HG03457 (cell line): ENCODE results near the gene WDFY1.

Experiments
- ATAC-seq: cut with Tn5 transposase; IDR thresholded peaks from one replicate; pipeline ENCODE4 v1.9.1; 2021; ENCODE audit warnings: moderate number of reproducible peaks; ENCODE audit not compliant: unreplicated experiment

The WDFY1 gene

DNA sequence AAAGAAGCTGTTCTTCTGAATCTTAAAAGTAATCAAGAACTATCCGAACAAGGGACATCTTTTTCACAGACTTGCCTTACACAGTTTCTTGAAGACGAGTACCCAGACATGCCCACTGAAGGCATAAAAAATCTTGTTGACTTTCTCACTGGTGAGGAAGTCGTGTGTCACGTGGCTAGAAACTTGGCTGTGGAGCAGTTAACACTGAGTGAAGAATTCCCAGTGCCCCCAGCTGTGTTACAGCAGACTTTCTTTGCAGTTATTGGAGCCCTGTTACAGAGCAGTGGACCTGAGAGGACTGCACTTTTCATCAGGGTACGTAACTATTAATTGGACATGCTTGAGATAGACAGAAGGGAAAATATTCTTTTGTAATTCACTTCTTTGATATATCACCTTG, 14.6 kb upstream of the WDFY1 start:
- ATAC-seq: no peak

GRCh38 chr2:223957092-223957851, 12.1 kb upstream of the WDFY1 start, which contains the start of gene MRPL44:
MRPL44 (plus strand) TSS chr2:223957463; CDS start chr2:223957473, 10 bp downstream.
- ATAC-seq: peak; percentile 89

DNA sequence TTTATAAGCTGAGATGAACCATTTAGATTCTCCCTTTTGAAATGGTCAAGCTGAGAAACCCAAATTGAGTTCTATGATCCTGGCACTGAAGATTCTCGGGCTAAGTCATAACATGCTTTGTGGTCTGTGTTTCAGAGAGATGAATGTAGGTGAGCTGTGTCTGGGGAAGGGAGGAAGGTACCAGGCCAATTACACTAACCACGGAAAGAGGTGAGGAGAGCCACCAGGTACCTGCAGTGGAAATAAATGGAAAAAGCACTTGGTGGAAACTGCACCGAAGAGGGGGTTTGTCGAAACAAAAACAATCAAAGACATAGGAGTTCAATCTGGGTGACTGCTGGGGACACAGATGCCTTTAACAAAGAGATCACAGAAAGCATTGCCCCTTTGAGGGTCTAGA, 11.2 kb upstream of the WDFY1 start:
- ATAC-seq: peak; percentile 31

- ATAC-seq: no peak
Measured at GRCh38 chr2:223954401-223954800, 9.3 kb upstream of the WDFY1 start.

DNA sequence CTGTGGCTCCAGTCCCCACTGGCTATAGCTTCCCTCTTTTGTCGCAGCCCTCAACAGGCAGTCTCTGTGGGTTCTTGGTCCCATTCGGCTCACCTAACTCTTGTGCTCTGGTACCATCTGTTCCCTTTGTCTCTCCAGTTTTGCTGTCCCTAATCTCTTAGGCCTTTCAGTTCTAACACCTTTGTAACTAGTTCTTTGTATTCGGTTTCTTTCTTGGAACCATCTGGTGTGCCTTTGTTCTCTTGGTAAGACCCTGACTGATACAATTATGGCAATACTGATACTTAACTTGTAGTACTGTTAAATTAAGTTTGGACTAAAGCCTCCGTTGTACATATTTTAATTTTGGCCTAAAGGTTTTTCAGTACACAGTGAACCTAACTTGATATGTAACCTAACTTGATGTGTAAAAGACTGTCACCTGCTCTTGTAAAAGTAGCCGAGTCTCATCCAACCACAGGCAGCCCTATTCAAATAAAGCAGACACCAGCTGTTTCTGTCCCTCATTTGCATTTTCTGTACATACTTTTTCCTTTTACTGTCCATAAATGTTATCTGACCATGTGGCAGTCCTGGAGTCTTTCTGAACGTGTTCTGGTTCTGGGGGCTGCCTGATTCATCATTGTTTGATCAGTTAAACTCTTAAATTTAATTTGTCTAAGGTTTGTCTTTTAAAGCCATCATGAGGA, 7.3 kb upstream of the WDFY1 start:
- ATAC-seq: peak; percentile 35

DNA sequence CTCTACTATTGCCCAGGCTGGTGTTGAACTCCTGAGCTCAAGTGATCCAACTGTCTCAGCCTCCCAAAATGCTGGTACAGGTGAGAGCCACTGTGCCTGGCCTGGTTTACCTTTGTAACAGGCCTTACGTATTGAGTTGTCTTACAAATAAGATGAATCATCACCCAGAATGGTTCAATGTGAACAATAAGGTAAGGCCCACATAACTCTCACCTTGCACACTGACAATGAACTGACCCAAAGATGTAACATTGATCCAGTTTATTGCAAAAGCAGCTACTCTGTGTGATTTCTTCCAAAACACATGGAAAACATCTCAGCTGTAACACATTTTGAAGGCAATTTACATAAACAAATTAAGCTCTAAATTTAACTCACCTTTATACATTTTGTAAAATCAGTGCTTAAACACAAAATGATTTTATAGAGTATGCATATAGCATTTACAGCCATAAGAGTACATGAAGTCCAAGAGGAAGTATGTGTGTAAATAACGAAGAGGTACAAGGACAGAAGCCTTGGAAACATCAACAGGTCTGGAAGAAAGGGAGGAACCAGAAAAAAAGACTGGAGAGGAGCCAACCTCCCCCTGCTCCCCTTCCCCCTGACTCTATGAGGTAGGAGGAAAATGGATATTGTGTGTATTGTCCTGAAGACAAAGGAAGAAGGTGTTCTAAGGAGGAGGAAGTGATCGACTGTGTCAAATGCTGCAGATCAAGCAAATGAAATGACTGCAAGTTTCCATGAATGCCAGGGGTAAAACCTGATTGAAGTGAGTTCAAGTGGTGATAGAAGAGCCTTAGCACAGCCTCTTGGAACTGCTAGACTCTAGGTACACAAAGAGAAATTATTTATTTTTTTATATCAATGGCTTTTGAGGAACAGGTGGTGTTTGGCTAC, 5.6 kb upstream of the WDFY1 start:
- no peak for ATAC-seq

DNA sequence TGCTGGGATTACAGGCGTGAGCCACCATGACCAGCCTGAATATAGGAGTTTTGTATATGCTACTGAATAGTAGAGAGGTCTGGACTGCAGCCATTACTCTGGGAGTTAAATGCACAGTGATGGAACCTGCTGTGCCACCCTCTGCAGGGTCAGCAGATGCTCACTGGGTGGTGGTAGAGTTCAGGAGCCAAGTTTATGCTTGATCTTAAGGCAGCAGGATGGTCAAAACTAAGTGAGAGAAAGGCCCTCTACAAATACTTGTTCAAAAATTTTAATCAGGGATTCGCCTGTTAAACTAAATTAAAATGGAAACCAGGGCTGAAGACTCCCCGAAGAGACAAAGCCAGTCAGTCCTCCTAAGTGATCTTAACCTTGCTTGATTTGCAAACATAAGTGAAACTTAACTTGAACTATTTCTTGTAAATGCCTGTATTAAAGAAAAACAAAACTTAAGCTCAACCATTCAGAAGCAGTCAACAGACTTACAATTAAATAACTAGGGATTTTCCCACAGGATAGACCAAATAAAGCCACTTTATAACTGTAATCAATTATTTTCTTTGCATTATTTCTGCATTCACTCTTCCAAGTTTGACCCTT, 4.2 kb upstream of the WDFY1 start:
- ATAC-seq: no peak

DNA sequence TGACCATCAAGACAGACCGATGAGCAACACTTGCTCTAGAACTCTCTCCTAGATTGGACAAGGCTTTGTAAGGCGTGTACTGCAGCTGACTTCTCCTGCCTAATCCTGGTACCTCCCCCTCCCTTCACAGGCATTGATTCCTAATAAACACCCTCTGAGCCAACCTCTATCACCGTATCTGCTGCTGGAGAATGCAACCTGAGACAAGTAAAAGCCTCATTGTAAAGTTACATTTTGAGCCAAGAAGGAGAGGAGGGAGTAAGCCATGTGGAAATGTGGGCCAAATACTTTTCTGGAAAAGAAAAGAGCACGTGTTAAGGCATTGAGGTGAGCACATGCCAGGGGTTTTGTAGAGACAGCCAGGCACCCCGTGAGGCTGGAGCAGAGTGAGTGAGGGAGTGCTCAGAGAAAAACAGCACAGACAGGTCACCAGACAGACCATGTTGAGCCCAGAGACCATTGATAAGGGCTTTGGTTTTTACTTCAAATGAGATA, 2.6 kb upstream of the WDFY1 start:
- no peak for ATAC-seq

- no peak for ATAC-seq
Measured at GRCh38 chr2:223945755-223946154, 620 bp upstream of the WDFY1 start.

DNA sequence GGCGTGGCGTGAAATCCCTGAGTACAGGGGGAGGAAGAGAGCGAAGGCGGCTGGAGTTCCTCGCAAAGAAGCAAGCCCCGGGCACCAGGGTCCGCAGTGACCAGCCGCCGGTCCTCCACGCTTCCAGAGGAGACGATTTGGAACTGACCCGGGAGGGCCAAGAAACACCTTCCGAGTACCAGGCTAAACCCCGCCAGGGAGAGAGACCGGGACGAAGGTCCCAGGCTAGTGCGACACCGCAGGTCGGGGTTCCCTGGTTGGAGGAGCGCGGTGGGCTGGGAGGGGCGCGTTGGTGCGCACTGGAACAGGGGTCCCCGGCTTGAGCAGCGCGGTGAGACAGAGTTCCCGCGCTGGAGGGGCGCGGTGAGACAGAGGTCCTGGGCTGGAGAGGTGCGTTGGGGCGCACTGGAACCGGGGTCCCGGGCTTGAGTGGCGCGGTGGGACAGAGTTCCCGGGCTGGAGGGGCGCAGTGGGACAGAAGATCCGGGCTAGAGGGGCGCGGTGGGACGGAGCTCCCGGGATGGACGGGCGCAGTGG, 901 bp downstream of the WDFY1 start:
- ATAC-seq: no peak

- no peak for ATAC-seq
Measured at GRCh38 chr2:223943561-223944008, 1.6 kb downstream of the WDFY1 start.

GRCh38 chr2:223943135-223943534, 2.0 kb downstream of the WDFY1 start:
- no peak for ATAC-seq

GRCh38 chr2:223941579-223942277, 3.4 kb downstream of the WDFY1 start:
- ATAC-seq: peak; percentile 36

DNA sequence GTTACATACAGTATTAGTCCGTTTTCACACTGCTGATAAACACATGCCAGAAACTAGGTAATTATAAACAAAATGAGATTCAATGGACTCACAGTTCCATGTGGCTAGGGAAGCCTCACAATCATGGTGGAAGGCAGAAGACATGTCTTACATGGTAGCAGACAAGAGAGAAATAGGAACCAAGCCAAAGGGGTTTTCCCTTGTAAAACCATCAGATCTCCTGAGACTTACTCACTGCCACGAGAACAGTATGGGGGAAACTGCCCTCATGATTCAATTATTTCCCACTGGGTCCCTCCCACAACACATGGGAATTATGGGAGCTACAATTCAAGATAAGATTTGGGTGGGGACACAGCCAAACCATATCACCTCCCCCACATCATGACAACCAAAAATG, 5.7 kb downstream of the WDFY1 start:
- ATAC-seq: peak; percentile 33

DNA sequence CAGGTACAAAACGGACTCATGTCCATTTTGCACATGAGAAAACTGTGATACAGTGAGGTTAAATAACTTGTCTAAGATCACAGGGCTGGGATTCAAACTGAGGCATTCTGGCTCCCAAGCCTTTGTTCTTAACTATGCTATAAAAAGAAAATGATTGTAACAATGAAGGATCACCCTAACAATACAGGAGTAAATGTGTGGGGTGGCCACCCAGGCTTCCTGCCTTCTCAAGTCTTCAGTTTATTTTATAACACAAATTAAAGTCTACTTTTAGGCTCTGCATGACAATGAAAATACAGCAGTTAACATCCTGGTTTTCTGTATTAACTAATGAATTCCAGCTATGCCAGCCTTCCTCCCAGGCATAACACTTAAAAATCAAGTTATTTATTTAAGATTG, 7.6 kb downstream of the WDFY1 start:
- ATAC-seq: no peak

DNA sequence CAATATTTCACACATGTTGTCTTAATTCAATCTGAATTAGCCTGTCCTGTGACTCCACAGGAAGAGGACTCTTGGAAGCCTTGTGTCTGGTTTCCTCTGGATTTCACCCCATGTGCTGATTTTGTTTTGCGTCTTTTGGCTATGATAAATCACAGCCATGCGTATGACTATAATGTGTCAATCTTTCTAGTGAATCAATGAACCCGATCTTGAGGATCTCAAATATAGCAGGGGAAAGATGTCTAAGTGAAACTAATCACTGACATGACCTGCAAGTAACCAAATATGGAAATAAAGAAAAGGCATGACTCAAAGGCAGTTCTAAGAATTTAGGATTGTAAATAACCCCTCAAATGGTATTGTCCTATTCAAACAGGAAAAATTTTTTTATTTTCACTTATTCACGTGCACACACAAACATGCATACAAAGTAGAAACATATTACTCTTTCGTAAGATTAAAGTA, 8.2 kb downstream of the WDFY1 start:
- no peak for ATAC-seq

GRCh38 chr2:223935459-223936125, 9.5 kb downstream of the WDFY1 start:
- no peak for ATAC-seq

- no peak for ATAC-seq
Measured at GRCh38 chr2:223934870-223935269, 10.3 kb downstream of the WDFY1 start.
